HG02840 (cell line): ENCODE results near the gene METAP2.

ENCODE experiments used
- ATAC-seq: cut with Tn5 transposase; IDR thresholded peaks from one replicate; pipeline ENCODE4 v1.9.1; 2021; ENCODE audit warnings: mild to moderate bottlenecking, moderate library complexity, moderate number of reproducible peaks; ENCODE audit not compliant: unreplicated experiment, low FRiP score

Gene METAP2

GRCh38 chr12:95506707-95507523 lies 33.0 kb downstream of the METAP2 start:
- ATAC-seq = no peak

GRCh38 chr12:95509300-95509699 lies 35.3 kb downstream of the METAP2 start:
- no peak for ATAC-seq

- ATAC-seq = no peak
These were observed 38.0 kb downstream of the METAP2 start for GRCh38 chr12:95511977-95512376.

- ATAC-seq = no peak
These were observed 39.6 kb downstream of the METAP2 start for GRCh38 chr12:95513599-95513998.

GRCh38 chr12:95515197-95515596 lies 41.2 kb downstream of the METAP2 start:
- no peak for ATAC-seq

GRCh38 chr12:95516757-95517156 lies 42.8 kb downstream of the METAP2 start:
- ATAC-seq = no peak

GRCh38 chr12:95517246-95517645 lies 43.3 kb downstream of the METAP2 start:
- ATAC-seq = no peak

- no peak for ATAC-seq
These were observed 45.0 kb downstream of the METAP2 start for GRCh38 chr12:95518944-95519343.

GRCh38 chr12:95520816-95521215 lies 46.9 kb downstream of the METAP2 start:
- ATAC-seq = no peak

GRCh38 chr12:95522692-95523091 lies 48.7 kb downstream of the METAP2 start:
- ATAC-seq = no peak

- ATAC-seq = no peak
These were observed 54.5 kb downstream of the METAP2 start for GRCh38 chr12:95528431-95528830.

- ATAC-seq = no peak
These were observed 55.8 kb downstream of the METAP2 start for GRCh38 chr12:95529693-95530225.

- no peak for ATAC-seq
These were observed 58.9 kb downstream of the METAP2 start for GRCh38 chr12:95532851-95533250.

- ATAC-seq = no peak
These were observed 60.0 kb downstream of the METAP2 start for GRCh38 chr12:95533985-95534384.

GRCh38 chr12:95538006-95538405 lies 64.1 kb downstream of the METAP2 start:
- ATAC-seq = no peak

GRCh38 chr12:95538656-95539055 lies 64.7 kb downstream of the METAP2 start:
- ATAC-seq = no peak

- no peak for ATAC-seq
These were observed 67.5 kb downstream of the METAP2 start for GRCh38 chr12:95541436-95541835.

- ATAC-seq = no peak
These were observed 69.4 kb downstream of the METAP2 start for GRCh38 chr12:95543305-95543704.

- no peak for ATAC-seq
These were observed 70.8 kb downstream of the METAP2 start for GRCh38 chr12:95544756-95545155.

- no peak for ATAC-seq
These were observed 71.4 kb downstream of the METAP2 start for GRCh38 chr12:95545303-95545702.

- ATAC-seq = no peak
These were observed 72.0 kb downstream of the METAP2 start for GRCh38 chr12:95545731-95546490.

GRCh38 chr12:95546491-95546813 lies 72.5 kb downstream of the METAP2 start:
- ATAC-seq = no peak
